Measurements from ENCODE around the gene DCDC2C.

DNA sequence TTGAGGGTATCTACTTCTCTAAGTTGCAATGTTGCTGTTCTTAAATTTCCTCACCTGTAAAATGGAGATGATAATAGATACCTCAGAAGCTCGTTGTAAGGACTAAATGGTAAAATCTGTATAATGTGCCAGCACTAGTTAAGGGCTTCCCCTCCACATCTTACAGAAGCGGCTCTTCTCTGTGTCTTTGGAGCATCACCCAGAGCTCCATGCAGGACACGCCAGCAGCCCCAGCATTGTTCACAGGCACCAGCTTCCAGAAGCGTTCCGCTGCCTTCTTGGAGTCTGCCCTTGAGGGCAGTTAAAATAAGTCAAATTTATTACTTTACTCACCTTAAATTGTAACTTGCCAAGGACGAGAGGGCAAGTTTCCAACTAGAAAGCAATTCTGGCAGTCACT is 5.8 kb downstream of the DCDC2C start:
- no peak for TF ChIP-seq EZH2 (IDR thresholded peaks at IDR 0.05; ENCODE audit: borderline replicate concordance, low read depth, low read length, poor library complexity, severe bottlenecking)
- TF ChIP-seq, protein P1, sequence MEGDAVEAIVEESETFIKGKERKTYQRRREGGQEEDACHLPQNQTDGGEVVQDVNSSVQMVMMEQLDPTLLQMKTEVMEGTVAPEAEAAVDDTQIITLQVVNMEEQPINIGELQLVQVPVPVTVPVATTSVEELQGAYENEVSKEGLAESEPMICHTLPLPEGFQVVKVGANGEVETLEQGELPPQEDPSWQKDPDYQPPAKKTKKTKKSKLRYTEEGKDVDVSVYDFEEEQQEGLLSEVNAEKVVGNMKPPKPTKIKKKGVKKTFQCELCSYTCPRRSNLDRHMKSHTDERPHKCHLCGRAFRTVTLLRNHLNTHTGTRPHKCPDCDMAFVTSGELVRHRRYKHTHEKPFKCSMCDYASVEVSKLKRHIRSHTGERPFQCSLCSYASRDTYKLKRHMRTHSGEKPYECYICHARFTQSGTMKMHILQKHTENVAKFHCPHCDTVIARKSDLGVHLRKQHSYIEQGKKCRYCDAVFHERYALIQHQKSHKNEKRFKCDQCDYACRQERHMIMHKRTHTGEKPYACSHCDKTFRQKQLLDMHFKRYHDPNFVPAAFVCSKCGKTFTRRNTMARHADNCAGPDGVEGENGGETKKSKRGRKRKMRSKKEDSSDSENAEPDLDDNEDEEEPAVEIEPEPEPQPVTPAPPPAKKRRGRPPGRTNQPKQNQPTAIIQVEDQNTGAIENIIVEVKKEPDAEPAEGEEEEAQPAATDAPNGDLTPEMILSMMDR (conservative IDR thresholded peaks at IDR 0.05; ENCODE audit: low read depth, low read length), result no peak

Data from A673 (cell line).